Naive thymus-derived CD4-positive, alpha-beta T cell (primary cell): ENCODE results near the gene B9D2. TPM values are rescaled to one million over a fixed set of nuclear protein-coding genes. Genes with fewer than 3 reads are reported as not detected.
A peak's percentile ranks its signal among the peaks of the same experiment; 100 is the strongest.

Source experiments
- ATAC-seq: fragments of 150-1000 bp; cut with Tn5 transposase; 2 replicates; pipeline ENCODE4 v1.10.0; 2021; ENCODE audit warnings: mild to moderate bottlenecking, moderate library complexity
- CTCF ChIA-PET: fragments of 350-600 bp; sonication (Branson Sonifier 250); formaldehyde crosslinking; loops from one replicate; lab custom pipeline; 2021; ENCODE audit warnings: antibody characterized with exemption; lab: Charles Lee
- POLR2A ChIA-PET: fragments of 350-600 bp; sonication (Branson Sonifier 250); formaldehyde crosslinking; loops from one replicate; lab custom pipeline; 2021; ENCODE audit warnings: antibody characterized with exemption, inconsistent platforms; lab: Charles Lee
- DNase-seq, 9 donors: peaks; one replicate each; pipeline versions ENCODE4 v3.0.0 to v3.0.0-alpha.2; 2020 to 2022; ENCODE audit warnings: mixed read lengths in 1 of 9
- H3K27ac ChIP-seq: one replicate; pipeline ENCODE4 v1.7.0; 2013; ENCODE audit warnings: mild to moderate bottlenecking, low read depth, low read length, moderate library complexity
- H3K27me3 ChIP-seq, 2 donors: one replicate each; pipeline ENCODE4 v1.7.0; 2013; ENCODE audit warnings: low read length in 2 of 2, mild to moderate bottlenecking in 2 of 2, moderate library complexity in 2 of 2; ENCODE audit not compliant: control insufficient read depth in 2 of 2, insufficient read depth in 2 of 2
- H3K36me3 ChIP-seq, 3 experiments: 1 replicate in 2 of 3; 2 replicates in 1 of 3; pipeline ENCODE4 v1.7.0; 2013; ENCODE audit warnings: low read length in 3 of 3, mild to moderate bottlenecking in 3 of 3, moderate library complexity in 1 of 3; ENCODE audit not compliant: insufficient read depth in 3 of 3, control insufficient read depth in 2 of 3
- H3K4me1 ChIP-seq, 2 donors: one replicate each; pipeline ENCODE4 v1.7.0; 2013; ENCODE audit warnings: low read length in 2 of 2, mild to moderate bottlenecking in 2 of 2, moderate library complexity in 1 of 2; ENCODE audit not compliant: control insufficient read depth in 2 of 2, insufficient read depth in 2 of 2
- H3K4me3 ChIP-seq: 2 replicates; pipeline ENCODE4 v1.7.0; 2013; ENCODE audit warnings: mild to moderate bottlenecking, low read length
- H3K9me3 ChIP-seq, 3 experiments: 1 replicate in 2 of 3; 2 replicates in 1 of 3; pipeline ENCODE4 v1.7.0; 2013; ENCODE audit warnings: low read length in 3 of 3; ENCODE audit not compliant: control insufficient read depth in 2 of 3
- H3K27ac Mint-ChIP-seq, 9 donors: one replicate each; pipeline ENCODE4 v1.8.0; 2020 to 2022; ENCODE audit warnings: mixed read lengths in 9 of 9, mild to moderate bottlenecking in 8 of 9, moderate library complexity in 5 of 9, inconsistent platforms in 2 of 9
- H3K27me3 Mint-ChIP-seq, 5 donors: one replicate each; pipeline ENCODE4 v1.8.0; 2021 to 2022; ENCODE audit warnings: mixed read lengths in 5 of 5, mild to moderate bottlenecking in 1 of 5
- H3K36me3 Mint-ChIP-seq, 5 donors: one replicate each; pipeline ENCODE4 v1.8.0; 2020 to 2022; ENCODE audit warnings: mixed read lengths in 5 of 5, mild to moderate bottlenecking in 3 of 5, inconsistent platforms in 1 of 5
- H3K4me1 Mint-ChIP-seq, 7 donors: one replicate each; pipeline ENCODE4 v1.8.0; 2020 to 2022; ENCODE audit warnings: mixed read lengths in 7 of 7, mild to moderate bottlenecking in 3 of 7, inconsistent platforms in 1 of 7
- H3K4me3 Mint-ChIP-seq, 10 donors: one replicate each; pipeline ENCODE4 v1.8.0; 2020 to 2022; ENCODE audit warnings: mild to moderate bottlenecking in 10 of 10, mixed read lengths in 10 of 10, moderate library complexity in 6 of 10, inconsistent platforms in 2 of 10
- H3K9me3 Mint-ChIP-seq, 11 donors: one replicate each; pipeline ENCODE4 v1.8.0; 2020 to 2022; ENCODE audit warnings: mixed read lengths in 11 of 11, mild to moderate bottlenecking in 4 of 11, inconsistent platforms in 1 of 11, moderate library complexity in 1 of 11
- intact Hi-C, 2 donors: fragments of 100-400 bp; cut with micrococcal nuclease; formaldehyde crosslinking; loops; one replicate each; pipeline ENCODE4 v1.15.1; 2023
- polyA plus RNA-seq, 2 donors: library from polyadenylated mRNA; unstranded; fragments of 300-500 nt; fragmentation: Illumina TruSeq; gene quantifications; one replicate each; pipeline ENCODE4 v1.2.3, GENCODE V29; 2021
- total RNA-seq, 6 experiments: library from RNA in 5 of 6; stranded (reverse) in 5 of 6; gene quantifications; 1 replicate in 5 of 6; 2 replicates in 1 of 6; pipeline ENCODE4 v1.2.3 and lab custom pipeline; 2021 to 2026

The B9D2 gene
- total and polyA plus RNA-seq, 7 experiments from 2014 or later: 11.6 to 38.9 (median 18.0) TPM

DNA sequence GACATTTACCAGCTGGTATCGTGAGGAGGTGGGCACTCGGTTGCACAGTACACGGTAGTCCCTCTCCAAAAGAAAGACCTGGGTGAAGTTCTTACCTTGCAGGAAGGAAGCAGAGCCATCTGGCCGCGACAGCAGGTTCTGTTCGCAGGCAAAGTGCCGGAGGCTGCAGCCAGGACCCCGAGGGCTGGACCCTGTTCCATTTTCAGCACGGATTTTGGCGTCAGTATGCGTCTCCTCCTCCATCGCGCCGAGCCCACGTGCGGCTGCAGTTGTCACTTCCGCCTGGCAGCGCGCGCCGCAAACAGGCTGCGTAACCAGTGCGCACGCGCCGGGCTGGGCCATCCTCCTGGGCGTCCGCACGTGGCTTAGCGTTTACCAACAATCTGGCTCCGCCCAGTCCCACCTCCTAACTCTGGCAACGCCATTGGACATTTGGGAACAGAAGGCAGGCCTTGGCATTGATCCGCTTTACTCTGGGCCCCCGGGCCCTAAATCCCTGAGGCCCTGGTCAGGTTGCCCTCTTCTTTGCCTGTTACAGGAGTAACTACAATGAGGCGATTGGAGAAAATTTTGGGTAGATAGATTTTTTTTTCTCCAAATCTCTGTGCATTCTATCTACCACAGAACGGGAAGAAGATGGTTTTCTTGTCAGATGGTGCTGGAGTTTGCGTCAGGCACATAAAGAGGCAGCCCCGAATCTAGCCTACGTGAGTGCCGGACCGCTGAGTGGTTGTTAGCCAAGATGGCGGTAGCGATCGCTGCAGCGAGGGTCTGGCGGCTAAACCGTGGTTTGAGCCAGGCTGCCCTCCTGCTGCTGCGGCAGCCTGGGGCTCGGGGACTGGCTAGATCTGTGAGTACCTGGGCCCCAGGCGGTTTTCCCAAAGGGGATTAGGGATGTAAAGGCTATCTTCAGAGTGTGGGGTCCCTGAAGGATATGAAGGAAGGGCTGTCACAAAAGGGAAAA lies 33.4 kb upstream of the B9D2 start, which contains the start of the genes BCKDHA and EXOSC5:
Gene BCKDHA, plus strand, starts transcription at position 733 of the 964 bp plus-strand sequence. Its CDS starts 10 bp downstream, at position 743.
Gene EXOSC5, minus strand, starts transcription at position 274 of the 964 bp plus-strand sequence. Its CDS starts 31 bp downstream, at position 243.
- intact Hi-C loops: loop anchor here (1.0 to 10.0 kb wide), 13 partner anchors 33 to 1025 kb away; partner anchors contain the start of genes B9D2 (in 2 of the 2), CCDC97 (in 2 of the 2), DMAC2 (in 2 of the 2) and SNRPA (in 2 of the 2)
- no peaks in the 10 kb centered on the region for H3K27me3 ChIP-seq
- H3K9me3 ChIP-seq: no peaks in the 10 kb centered on the region
- DNase-seq: peak; percentile 96 to 100 (median 99)
- peaks cover 0 to 10% (median 7%) of the 10 kb centered on the region in 5 donors for H3K36me3 Mint-ChIP-seq
- H3K36me3 ChIP-seq: peaks cover 0 to 16% (median 0%) of the 10 kb centered on the region in 3 experiments
- peaks cover 33 to 61% (median 50%) of the 10 kb centered on the region in 7 donors for H3K4me1 Mint-ChIP-seq
- ChIA-PET CTCF (no interaction called here), POLR2A (interaction anchor here (0.6 to 4.3 kb wide), 5 partner anchors 33 to 957 kb away, joined by 3 to 20 read pairs (median 4); partner anchors contain the start of gene B9D2)
- peak within 1 kb of the TSS; percentile 96 for H3K4me3 ChIP-seq
- peak within 1 kb of the TSS; percentile 99 to 100 (median 100) for H3K27ac Mint-ChIP-seq
- H3K4me3 Mint-ChIP-seq: peak within 1 kb of the TSS; percentile 95 to 99 (median 98)
- H3K4me1 ChIP-seq: peaks cover 19 to 23% of the 10 kb centered on the region in 2 donors
- H3K27ac ChIP-seq: peak within 1 kb of the TSS; percentile 89
- H3K27me3 Mint-ChIP-seq: no peaks in the 10 kb centered on the region
- peak; percentile 99 for ATAC-seq
- no peaks in the 10 kb centered on the region for H3K9me3 Mint-ChIP-seq

DNA sequence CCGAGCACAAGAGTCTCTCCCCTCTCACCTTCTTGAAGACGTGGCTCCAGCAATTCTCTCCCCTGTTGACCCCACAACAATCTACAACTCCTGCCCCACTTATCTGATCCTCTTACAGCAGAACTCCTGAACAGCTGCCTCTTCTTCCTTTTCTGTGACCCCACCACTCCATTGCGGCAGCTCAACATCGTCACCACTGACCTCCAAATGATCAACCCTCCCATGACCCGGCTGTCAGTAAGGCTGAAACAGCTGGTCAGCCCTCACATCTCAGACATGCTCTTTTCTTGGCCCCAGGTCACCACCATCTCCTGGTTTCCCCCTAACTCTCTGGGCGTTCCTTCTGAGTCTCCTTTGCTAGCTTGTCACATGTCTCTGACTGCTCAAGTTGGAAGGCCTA lies 31.4 kb upstream of the B9D2 start:
- no peak for ATAC-seq
- H3K27ac ChIP-seq: no peak overlapping the region
- H3K36me3 Mint-ChIP-seq: peaks cover 4 to 21% (median 6%) of the 10 kb centered on the region in 5 donors
- H3K36me3 ChIP-seq: peaks cover 0 to 35% (median 5%) of the 10 kb centered on the region in 3 experiments
- peaks cover 33 to 48% (median 41%) of the 10 kb centered on the region in 7 donors for H3K4me1 Mint-ChIP-seq
- H3K27ac Mint-ChIP-seq: peak overlapping the region in 5 of 9 donors; percentile 59 to 84 (median 80)
- H3K9me3 Mint-ChIP-seq: no peaks in the 10 kb centered on the region
- peaks cover 19 to 23% of the 10 kb centered on the region in 2 donors for H3K4me1 ChIP-seq
- POLR2A ChIA-PET: interaction anchor here (2.7 to 4.0 kb wide), 2 partner anchors 31 to 43 kb away, joined by 12 to 13 read pairs; partner anchors contain the start of gene B9D2
- peak overlapping the region; percentile 24 to 99 (median 78) for H3K4me3 Mint-ChIP-seq
- H3K4me3 ChIP-seq: no peak overlapping the region
- CTCF ChIA-PET: no interaction called here
- no peak for DNase-seq
- H3K9me3 ChIP-seq: no peaks in the 10 kb centered on the region
- no peaks in the 10 kb centered on the region for H3K27me3 Mint-ChIP-seq
- intact Hi-C loops: loop anchor here (5.0 to 10.0 kb wide), 3 partner anchors 678 to 1027 kb away; partner anchors contain the start of genes COQ8B (in 1 of the 2), ITPKC (in 1 of the 2) and SERTAD3 (in 1 of the 2)
- no peaks in the 10 kb centered on the region for H3K27me3 ChIP-seq

DNA sequence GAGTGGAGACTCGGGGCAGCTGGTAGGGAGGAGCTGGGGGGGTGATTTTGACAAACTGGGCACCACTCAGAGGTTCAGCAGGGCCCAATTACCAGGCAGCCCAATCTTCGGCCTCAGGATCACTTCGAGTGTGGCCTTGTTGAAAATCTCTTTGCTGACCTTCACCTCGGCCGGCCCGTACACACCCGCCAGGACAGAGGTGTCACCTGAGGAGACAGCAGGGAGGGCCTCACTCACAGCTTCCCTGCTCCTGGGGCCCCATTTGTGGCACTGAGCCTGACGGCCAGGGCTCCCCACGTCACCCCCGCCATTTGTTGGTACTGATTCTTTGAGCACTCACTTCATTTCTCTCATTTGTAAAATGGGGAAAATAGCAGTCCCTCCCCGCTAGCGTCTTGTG lies 28.8 kb upstream of the B9D2 start:
- Mint-ChIP-seq H3K4me3 (peak overlapping the region in 1 of 10 donors; percentile 44), H3K36me3 (peaks cover 5 to 30% (median 7%) of the 10 kb centered on the region in 5 donors), H3K9me3 (no peaks in the 10 kb centered on the region), H3K4me1 (peaks cover 16 to 27% (median 21%) of the 10 kb centered on the region in 7 donors), H3K27me3 (no peaks in the 10 kb centered on the region), H3K27ac (peak overlapping the region in 2 of 9 donors; percentile 68 to 74)
- Histone ChIP-seq H3K4me3 (no peak overlapping the region), H3K27me3 (no peaks in the 10 kb centered on the region), H3K9me3 (no peaks in the 10 kb centered on the region), H3K36me3 (peaks cover 0 to 57% (median 8%) of the 10 kb centered on the region in 3 experiments), H3K4me1 (peaks cover 8 to 11% of the 10 kb centered on the region in 2 donors), H3K27ac (no peak overlapping the region)
- POLR2A ChIA-PET: interaction anchor here (0.6 to 4.0 kb wide), 3 partner anchors 28 to 956 kb away, joined by 3 to 13 read pairs (median 4); partner anchors contain the start of gene B9D2
- DNase-seq: no peak
- CTCF ChIA-PET: no interaction called here
- no peak for ATAC-seq
- intact Hi-C loops: loop anchor here in 1 of 2 donors (10.0 kb wide), 1 partner anchor 948 kb away; the partner anchor contains the start of gene SERTAD3

DNA sequence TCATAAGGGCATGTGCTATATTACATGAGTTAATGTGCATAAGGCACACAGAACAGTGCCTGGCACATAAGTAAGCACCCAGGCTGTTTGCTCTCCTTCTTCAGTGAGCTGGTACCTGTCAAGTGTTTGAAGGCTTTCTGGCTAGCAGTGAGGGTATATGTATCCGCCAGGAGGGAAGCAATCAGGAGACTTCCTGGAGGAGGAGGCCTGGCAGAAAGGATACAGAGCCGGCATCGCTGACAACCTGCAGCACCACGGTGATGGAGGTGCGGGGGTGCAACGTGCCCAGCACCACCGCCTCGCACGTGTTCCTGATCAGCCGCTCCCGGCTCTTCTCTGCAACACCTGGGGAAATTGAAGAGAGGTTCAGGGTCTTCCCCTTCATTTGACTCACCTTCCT lies 27.7 kb upstream of the B9D2 start:
- H3K9me3 ChIP-seq: no peaks in the 10 kb centered on the region
- peaks cover 0 to 67% (median 8%) of the 10 kb centered on the region in 3 experiments for H3K36me3 ChIP-seq
- ATAC-seq: no peak
- Mint-ChIP-seq H3K4me3 (no peak overlapping the region), H3K36me3 (peaks cover 4 to 31% (median 7%) of the 10 kb centered on the region in 5 donors), H3K27ac (no peak overlapping the region), H3K27me3 (no peaks in the 10 kb centered on the region), H3K9me3 (no peaks in the 10 kb centered on the region), H3K4me1 (peaks cover 12 to 18% (median 16%) of the 10 kb centered on the region in 7 donors)
- peaks cover 8 to 11% of the 10 kb centered on the region in 2 donors for H3K4me1 ChIP-seq
- H3K27me3 ChIP-seq: no peaks in the 10 kb centered on the region
- H3K4me3 ChIP-seq: no peak overlapping the region
- DNase-seq: no peak
- intact Hi-C loops: loop anchor here in 1 of 2 donors (10.0 kb wide), 1 partner anchor 947 kb away; the partner anchor contains the start of gene SERTAD3
- H3K27ac ChIP-seq: no peak overlapping the region
- CTCF ChIA-PET: no interaction called here
- POLR2A ChIA-PET: interaction anchor here (0.6 kb wide), 1 partner anchor 953 kb away, joined by 6 read pairs; no protein-coding TSS in a partner anchor

DNA sequence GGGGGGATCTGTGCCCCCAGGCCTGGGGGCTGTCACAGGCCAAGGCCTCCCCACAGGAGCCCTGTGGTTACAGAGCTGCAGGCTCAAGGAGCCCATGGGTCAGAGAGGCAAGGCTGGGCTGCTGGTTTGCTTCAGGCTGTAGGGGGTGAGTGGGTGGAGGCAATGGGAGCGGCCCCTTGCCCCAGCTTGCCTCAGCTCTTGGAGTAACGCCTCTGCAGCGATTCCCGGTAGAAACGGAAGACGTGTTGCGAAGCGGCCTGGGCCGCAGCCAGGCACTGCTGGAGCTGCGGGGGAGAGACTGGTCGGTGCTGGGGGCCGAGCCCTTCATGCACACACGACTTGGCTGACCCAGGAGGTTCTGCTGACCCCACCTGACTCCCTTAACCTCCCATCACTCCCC lies 22.5 kb upstream of the B9D2 start:
- H3K27me3 ChIP-seq: no peaks in the 10 kb centered on the region
- DNase-seq: no peak
- Mint-ChIP-seq H3K9me3 (no peaks in the 10 kb centered on the region), H3K4me3 (no peak overlapping the region), H3K4me1 (peaks cover 0 to 6% (median 0%) of the 10 kb centered on the region in 7 donors), H3K27me3 (no peaks in the 10 kb centered on the region), H3K27ac (peak overlapping the region in 1 of 9 donors; percentile 67), H3K36me3 (peaks cover 3 to 32% (median 7%) of the 10 kb centered on the region in 5 donors)
- no peaks in the 10 kb centered on the region for H3K4me1 ChIP-seq
- intact Hi-C loops: no loop called here
- peaks cover 0 to 71% (median 5%) of the 10 kb centered on the region in 3 experiments for H3K36me3 ChIP-seq
- no peak overlapping the region for H3K27ac ChIP-seq
- H3K4me3 ChIP-seq: no peak overlapping the region
- no peaks in the 10 kb centered on the region for H3K9me3 ChIP-seq
- ChIA-PET CTCF (interaction anchor here (0.6 kb wide), 1 partner anchor 76 kb away, joined by 3 read pairs; no protein-coding TSS in a partner anchor), POLR2A (no interaction called here)
- ATAC-seq: no peak

DNA sequence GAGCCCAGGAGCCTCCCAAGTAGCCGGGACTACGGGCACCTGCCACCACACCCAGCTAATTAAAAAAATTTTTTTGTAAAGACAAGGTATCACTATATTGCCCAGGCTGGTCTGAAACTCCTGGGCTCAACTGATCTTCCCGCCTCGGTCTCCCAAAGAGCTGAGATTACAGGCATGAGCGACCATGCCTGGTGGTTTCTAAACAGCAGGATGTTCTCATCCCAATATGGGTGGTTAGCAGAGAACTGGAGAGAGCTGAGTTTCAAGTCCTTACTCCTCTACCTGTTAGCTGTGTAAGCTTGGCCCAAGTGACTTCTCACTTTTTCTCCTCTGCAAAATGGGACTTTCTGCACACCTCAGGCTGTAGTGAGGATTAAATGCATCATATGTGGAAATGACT lies 20.4 kb upstream of the B9D2 start:
- intact Hi-C loops: no loop called here
- Histone ChIP-seq H3K27me3 (no peaks in the 10 kb centered on the region), H3K4me3 (no peak overlapping the region), H3K4me1 (no peaks in the 10 kb centered on the region), H3K9me3 (no peaks in the 10 kb centered on the region), H3K27ac (peak overlapping the region; percentile 29), H3K36me3 (peaks cover 0 to 52% (median 0%) of the 10 kb centered on the region in 3 experiments)
- no peak for DNase-seq
- Mint-ChIP-seq H3K36me3 (peaks cover 0 to 17% (median 4%) of the 10 kb centered on the region in 5 donors), H3K27ac (no peak overlapping the region), H3K4me1 (peaks cover 0 to 6% (median 0%) of the 10 kb centered on the region in 7 donors), H3K9me3 (no peaks in the 10 kb centered on the region), H3K4me3 (no peak overlapping the region), H3K27me3 (no peaks in the 10 kb centered on the region)
- ATAC-seq: no peak
- POLR2A ChIA-PET: no interaction called here
- CTCF ChIA-PET: no interaction called here
